HG02759 (cell line): Measurements from ENCODE around the gene DLGAP3.

Experiments used
- ATAC-seq: cut with Tn5 transposase; IDR thresholded peaks from one replicate; pipeline ENCODE4 v1.9.1; 2021; ENCODE audit warnings: mild to moderate bottlenecking, moderate library complexity; ENCODE audit not compliant: unreplicated experiment

DLGAP3 gene

GRCh38 chr1:34869760-34870159, 59.7 kb downstream of the DLGAP3 start:
- no peak for ATAC-seq

GRCh38 chr1:34868230-34869049, 61.0 kb downstream of the DLGAP3 start:
- no peak for ATAC-seq

- no peak for ATAC-seq
Measured at GRCh38 chr1:34867415-34867814, 62.0 kb downstream of the DLGAP3 start.

- no peak for ATAC-seq
Measured at GRCh38 chr1:34866762-34867109, 62.7 kb downstream of the DLGAP3 start.

GRCh38 chr1:34865981-34866761, 63.3 kb downstream of the DLGAP3 start:
- peak; percentile 62 for ATAC-seq

- no peak for ATAC-seq
Measured at GRCh38 chr1:34865573-34865972, 63.9 kb downstream of the DLGAP3 start.

- no peak for ATAC-seq
Measured at GRCh38 chr1:34864759-34865158, 64.7 kb downstream of the DLGAP3 start.

GRCh38 chr1:34863501-34863900, 65.9 kb downstream of the DLGAP3 start:
- ATAC-seq, result no peak

- ATAC-seq, result peak; percentile 97
Measured at GRCh38 chr1:34859446-34860200, 69.8 kb downstream of the DLGAP3 start, which contains the start of gene SMIM12. Gene SMIM12 (minus strand): TSS chr1:34859749. CDS start chr1:34855977, 3,772 bp downstream.

GRCh38 chr1:34858901-34859445, 70.5 kb downstream of the DLGAP3 start:
- ATAC-seq, result no peak

- no peak for ATAC-seq
Measured at GRCh38 chr1:34856697-34857096, 72.8 kb downstream of the DLGAP3 start.

GRCh38 chr1:34852677-34853217, 76.7 kb downstream of the DLGAP3 start:
- ATAC-seq, result peak; percentile 94

GRCh38 chr1:34851431-34852105, 77.9 kb downstream of the DLGAP3 start:
- no peak for ATAC-seq

GRCh38 chr1:34850382-34850781, 79.1 kb downstream of the DLGAP3 start:
- ATAC-seq, result no peak

GRCh38 chr1:34847094-34847493, 82.4 kb downstream of the DLGAP3 start:
- ATAC-seq, result no peak

GRCh38 chr1:34846265-34846664, 83.2 kb downstream of the DLGAP3 start:
- no peak for ATAC-seq

- no peak for ATAC-seq
Measured at GRCh38 chr1:34845131-34845901, 84.1 kb downstream of the DLGAP3 start.

GRCh38 chr1:34844252-34844634, 85.2 kb downstream of the DLGAP3 start:
- no peak for ATAC-seq
